Neutrophil (primary cell): ENCODE results near the gene BAIAP2L1.

Source experiments
- H3K27ac ChIP-seq: fragments of 200-600 bp; sonication (generic); 2 replicates; pipeline ENCODE4 v1.5.1; 2016; ENCODE audit warnings: mild to moderate bottlenecking, moderate library complexity
- H3K27me3 ChIP-seq: fragments of 200-600 bp; sonication (generic); 2 replicates; pipeline ENCODE4 v1.6.0; 2016; ENCODE audit warnings: mild to moderate bottlenecking
- H3K36me3 ChIP-seq: fragments of 200-600 bp; sonication (generic); 2 replicates; pipeline ENCODE4 v1.5.1; 2017
- H3K4me1 ChIP-seq, 2 experiments: fragments of 200-600 bp in 1 of 2; sonication (generic) in 1 of 2; 1 replicate in 1 of 2; 2 replicates in 1 of 2; pipeline versions ENCODE4 v1.5.1 to v1.6.1; 2013 to 2016; ENCODE audit warnings: low read depth in 1 of 2, low read length in 1 of 2, mild to moderate bottlenecking in 1 of 2, moderate library complexity in 1 of 2; ENCODE audit not compliant: control insufficient read depth in 1 of 2, insufficient read depth in 1 of 2
- H3K4me3 ChIP-seq, 2 experiments: fragments of 200-600 bp in 1 of 2; sonication (generic) in 1 of 2; 1 replicate in 1 of 2; 2 replicates in 1 of 2; pipeline ENCODE4 v1.5.1; 2013 to 2016; ENCODE audit warnings: low read depth in 1 of 2, low read length in 1 of 2, mild to moderate bottlenecking in 1 of 2, moderate library complexity in 1 of 2
- H3K9me3 ChIP-seq: fragments of 200-600 bp; sonication (generic); 2 replicates; pipeline ENCODE4 v1.5.1; 2016
- TF ChIP-seq, protein P1 (sequence below): fragments of 200-600 bp; sonication (generic); IDR thresholded peaks from 2 replicates; pipeline ENCODE4 v1.5.1; 2016; ENCODE audit warnings: antibody characterized with exemption

The BAIAP2L1 gene

DNA sequence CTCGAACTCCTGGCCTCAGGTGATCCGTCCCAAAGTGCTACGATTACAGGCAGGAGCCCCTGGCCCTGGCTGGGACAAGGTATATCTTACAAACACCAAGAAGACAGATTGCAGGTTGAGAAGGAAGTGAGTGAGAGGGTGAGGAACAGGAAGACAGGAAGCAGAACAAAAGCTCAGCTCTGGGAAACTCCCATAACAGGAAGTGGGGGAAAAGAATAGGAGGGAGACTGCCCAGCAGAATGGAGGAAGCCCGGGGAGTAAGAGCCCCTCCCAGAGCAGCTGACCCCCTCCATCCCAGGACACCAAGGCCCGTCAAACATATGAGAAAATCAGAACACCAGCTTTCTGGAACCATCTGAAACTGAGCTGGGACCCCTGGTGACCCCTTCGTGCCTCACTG, 151.8 kb downstream of the BAIAP2L1 start:
- H3K27ac ChIP-seq, result peak overlapping the region; percentile 87
- TF ChIP-seq, protein P1, sequence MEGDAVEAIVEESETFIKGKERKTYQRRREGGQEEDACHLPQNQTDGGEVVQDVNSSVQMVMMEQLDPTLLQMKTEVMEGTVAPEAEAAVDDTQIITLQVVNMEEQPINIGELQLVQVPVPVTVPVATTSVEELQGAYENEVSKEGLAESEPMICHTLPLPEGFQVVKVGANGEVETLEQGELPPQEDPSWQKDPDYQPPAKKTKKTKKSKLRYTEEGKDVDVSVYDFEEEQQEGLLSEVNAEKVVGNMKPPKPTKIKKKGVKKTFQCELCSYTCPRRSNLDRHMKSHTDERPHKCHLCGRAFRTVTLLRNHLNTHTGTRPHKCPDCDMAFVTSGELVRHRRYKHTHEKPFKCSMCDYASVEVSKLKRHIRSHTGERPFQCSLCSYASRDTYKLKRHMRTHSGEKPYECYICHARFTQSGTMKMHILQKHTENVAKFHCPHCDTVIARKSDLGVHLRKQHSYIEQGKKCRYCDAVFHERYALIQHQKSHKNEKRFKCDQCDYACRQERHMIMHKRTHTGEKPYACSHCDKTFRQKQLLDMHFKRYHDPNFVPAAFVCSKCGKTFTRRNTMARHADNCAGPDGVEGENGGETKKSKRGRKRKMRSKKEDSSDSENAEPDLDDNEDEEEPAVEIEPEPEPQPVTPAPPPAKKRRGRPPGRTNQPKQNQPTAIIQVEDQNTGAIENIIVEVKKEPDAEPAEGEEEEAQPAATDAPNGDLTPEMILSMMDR, result no peak

DNA sequence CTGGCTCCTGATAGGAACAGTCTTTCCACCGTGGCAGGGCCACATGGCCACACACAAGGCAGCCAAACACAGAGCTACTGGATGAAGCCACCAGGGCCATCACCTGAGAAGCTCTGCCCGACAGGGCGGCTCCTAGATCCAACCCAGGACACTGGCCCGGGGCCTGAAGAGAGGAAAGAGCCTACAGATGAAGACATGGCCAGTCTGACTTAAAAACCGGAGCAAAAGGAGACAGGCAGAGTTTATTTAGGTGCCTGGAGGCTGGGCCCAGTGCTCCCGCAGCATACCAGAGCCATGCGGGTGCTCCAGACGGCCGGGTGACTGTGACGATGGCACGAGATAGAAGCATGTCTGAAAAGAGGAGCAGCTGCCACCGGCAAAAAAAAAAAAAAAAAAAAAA, 152.7 kb downstream of the BAIAP2L1 start:
- no peak overlapping the region for H3K27ac ChIP-seq
- peaks cover 23% of the 10 kb centered on the region for H3K36me3 ChIP-seq
- H3K9me3 ChIP-seq, result no peaks in the 10 kb centered on the region
- no peaks in the 10 kb centered on the region for H3K27me3 ChIP-seq
- H3K4me3 ChIP-seq, result no peak overlapping the region
- H3K4me1 ChIP-seq, result peaks cover 46 to 56% of the 10 kb centered on the region in 2 experiments
- TF ChIP-seq, protein P1, result no peak

More for the DNA sequence above, 151.8 kb downstream of the BAIAP2L1 start:
- Histone ChIP-seq H3K4me1 (peaks cover 50 to 60% of the 10 kb centered on the region in 2 experiments), H3K9me3 (no peaks in the 10 kb centered on the region), H3K4me3 (no peak overlapping the region), H3K27me3 (no peaks in the 10 kb centered on the region), H3K36me3 (peaks cover 14% of the 10 kb centered on the region)

DNA sequence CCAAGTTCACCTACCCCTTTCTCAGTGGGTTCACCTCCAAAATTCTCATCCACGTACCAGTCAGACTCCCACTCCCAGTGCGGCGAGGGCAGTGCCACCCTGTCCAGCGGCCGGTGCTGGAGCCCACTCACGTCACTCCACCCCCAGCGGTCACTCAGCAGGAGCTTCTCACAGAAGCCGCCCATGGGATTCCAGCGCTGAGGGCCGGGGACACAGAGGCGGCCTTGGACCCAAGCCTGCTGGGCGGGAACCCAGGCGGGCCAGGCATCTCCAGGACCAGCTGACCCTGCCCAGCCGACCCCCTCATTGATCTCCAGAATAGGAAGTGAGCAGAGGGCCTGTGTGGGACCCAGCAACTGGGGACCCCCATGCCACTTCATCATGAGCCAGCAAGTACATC, 156.0 kb downstream of the BAIAP2L1 start:
- Histone ChIP-seq H3K4me1 (peaks cover 18 to 27% of the 10 kb centered on the region in 2 experiments), H3K9me3 (no peaks in the 10 kb centered on the region), H3K36me3 (peaks cover 50% of the 10 kb centered on the region), H3K4me3 (no peak overlapping the region), H3K27me3 (no peaks in the 10 kb centered on the region), H3K27ac (no peak overlapping the region)
- TF ChIP-seq, protein P1, result no peak

DNA sequence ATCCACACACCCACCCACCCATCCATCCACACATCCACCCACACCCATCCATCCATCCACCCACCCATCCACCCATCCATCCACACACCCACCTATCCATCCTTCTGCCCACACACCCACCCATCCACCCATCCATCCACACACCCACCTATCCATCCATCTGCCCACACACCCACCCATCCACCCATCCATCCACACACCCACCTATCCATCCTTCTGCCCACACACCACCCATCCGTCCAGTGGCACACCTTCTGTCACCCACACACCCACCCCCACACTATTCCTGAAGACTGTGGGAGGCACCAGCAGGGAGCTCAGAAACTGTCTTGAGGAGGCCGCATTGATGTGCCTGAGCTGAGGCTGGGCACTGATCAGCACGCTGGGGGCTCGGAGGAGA, 158.0 kb downstream of the BAIAP2L1 start:
- Histone ChIP-seq H3K27ac (no peak overlapping the region), H3K9me3 (no peaks in the 10 kb centered on the region), H3K36me3 (peaks cover 69% of the 10 kb centered on the region), H3K27me3 (no peaks in the 10 kb centered on the region), H3K4me3 (no peak overlapping the region), H3K4me1 (peaks cover 6 to 8% of the 10 kb centered on the region in 2 experiments)
- TF ChIP-seq, protein P1, result no peak

DNA sequence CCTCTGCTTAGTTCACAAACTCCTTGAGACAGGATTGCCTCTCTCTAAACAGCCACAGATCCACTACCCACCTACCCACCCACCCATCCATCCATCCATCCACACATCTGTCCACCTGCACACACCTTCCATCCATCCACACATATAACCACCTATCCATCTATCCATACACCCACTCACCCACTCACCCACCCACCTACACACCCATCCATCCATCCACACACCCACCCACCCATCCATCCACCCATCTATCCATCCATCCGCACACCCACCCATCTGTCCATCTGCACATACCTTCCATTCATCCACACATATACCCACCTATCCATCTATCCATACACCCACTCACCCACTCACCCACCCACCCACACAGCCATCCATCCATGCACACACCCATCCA, 158.5 kb downstream of the BAIAP2L1 start:
- TF ChIP-seq, protein P1, result no peak
- Histone ChIP-seq H3K4me3 (no peak overlapping the region), H3K36me3 (peaks cover 75% of the 10 kb centered on the region), H3K4me1 (peaks cover 6 to 8% of the 10 kb centered on the region in 2 experiments), H3K9me3 (no peaks in the 10 kb centered on the region), H3K27me3 (no peaks in the 10 kb centered on the region), H3K27ac (no peak overlapping the region)
